Kidney glomerular epithelial cell (primary cell): ENCODE results near the gene IFRD1.

Source experiments
- DNase-seq: peaks from one replicate; lab custom pipeline; 2025; lab: John Stamatoyannopoulos, UW

The IFRD1 gene

GRCh38 chr7:112449902-112450806, at the start of gene IFRD1:
TSS of gene IFRD1 (plus strand) at chr7:112450460. CDS start at chr7:112450689, 229 bp downstream.
- peak; percentile 97 for DNase-seq

- DNase-seq = no peak
These were observed 45.9 kb upstream of the IFRD1 start for GRCh38 chr7:112404321-112404720.

GRCh38 chr7:112405286-112405685, 45.0 kb upstream of the IFRD1 start:
- no peak for DNase-seq

GRCh38 chr7:112407261-112407660, 43.0 kb upstream of the IFRD1 start:
- DNase-seq = no peak

- DNase-seq = no peak
These were observed 40.2 kb upstream of the IFRD1 start for GRCh38 chr7:112410092-112410491.

GRCh38 chr7:112411186-112411795, 39.0 kb upstream of the IFRD1 start:
- DNase-seq = peak; percentile 40

- peak; percentile 56 for DNase-seq
These were observed 35.3 kb upstream of the IFRD1 start for GRCh38 chr7:112414855-112415490.

- no peak for DNase-seq
These were observed 34.1 kb upstream of the IFRD1 start for GRCh38 chr7:112416127-112416526.

- DNase-seq = no peak
These were observed 30.6 kb upstream of the IFRD1 start for GRCh38 chr7:112419543-112420130.

GRCh38 chr7:112420236-112420861, 29.9 kb upstream of the IFRD1 start:
- DNase-seq = peak; percentile 26

GRCh38 chr7:112421666-112422486, 28.4 kb upstream of the IFRD1 start:
- DNase-seq = no peak

- DNase-seq = peak; percentile 32
These were observed 27.3 kb upstream of the IFRD1 start for GRCh38 chr7:112422842-112423496.

- DNase-seq = no peak
These were observed 26.3 kb upstream of the IFRD1 start for GRCh38 chr7:112423987-112424386.

GRCh38 chr7:112427984-112428383, 22.3 kb upstream of the IFRD1 start:
- no peak for DNase-seq

GRCh38 chr7:112428715-112429114, 21.5 kb upstream of the IFRD1 start:
- no peak for DNase-seq

GRCh38 chr7:112430649-112431048, 19.6 kb upstream of the IFRD1 start:
- no peak for DNase-seq

- DNase-seq = no peak
These were observed 18.5 kb upstream of the IFRD1 start for GRCh38 chr7:112431803-112432202.

GRCh38 chr7:112433289-112433688, 17.0 kb upstream of the IFRD1 start:
- DNase-seq = no peak

- DNase-seq = peak; percentile 31
These were observed 13.2 kb upstream of the IFRD1 start for GRCh38 chr7:112437072-112437471.

GRCh38 chr7:112439476-112439875, 10.8 kb upstream of the IFRD1 start:
- no peak for DNase-seq

GRCh38 chr7:112442210-112442609, 8.1 kb upstream of the IFRD1 start:
- no peak for DNase-seq
